ENCODE results near the gene GPATCH8. TPM values are rescaled to one million over a fixed set of nuclear protein-coding genes. Genes with fewer than 3 reads are reported as not detected.
A peak's percentile ranks its signal among the peaks of the same experiment; 100 is the strongest.

Gene GPATCH8
- total and polyA plus RNA-seq, 9 of the 15 experiments (the other 6 are each of a cell fraction or from before 2014, with no cell fraction given), result 10.6 to 29.6 (median 13.2) TPM

- TF ChIP-seq CBX1 (IDR thresholded peaks at IDR 0.05; ENCODE audit: low read depth) (no peak), SUPT5H (IDR thresholded peaks at IDR 0.05) (0 out of 2 replicates have a peak, but pooled peaks have one; percentile 21), ZKSCAN3 (CRISPR knock-in tag; IDR thresholded peaks at IDR 0.05) (no peak), NCOA4 (IDR thresholded peaks at IDR 0.05; ENCODE audit: partially characterized antibody) (no peak), HNRNPLL (IDR thresholded peaks at IDR 0.05; ENCODE audit: low read depth, low read length, poor library complexity, severe bottlenecking) (no peak), THRAP3 (IDR thresholded peaks at IDR 0.05; ENCODE audit: borderline replicate concordance) (no peak), FOXM1 (IDR thresholded peaks at IDR 0.05; ENCODE audit: low read depth) (peak; percentile 39; the same call in 1 of the 2 replicates), FOXM1 (CRISPR knock-in tag; IDR thresholded peaks at IDR 0.05; ENCODE audit: low read depth) (no peak), KDM5B (IDR thresholded peaks at IDR 0.05; ENCODE audit: insufficient replicate concordance, low read depth, low read length) (no peak), POLR2G (IDR thresholded peaks at IDR 0.05; ENCODE audit: low read depth, low read length) (no peak), ZSCAN32 (CRISPR knock-in tag; IDR thresholded peaks at IDR 0.05) (no peak), CXXC5 (CRISPR knock-in tag; IDR thresholded peaks at IDR 0.05) (peak; percentile 22; the same call in 1 of the 2 replicates), EWSR1 (IDR thresholded peaks at IDR 0.05; ENCODE audit: borderline replicate concordance, low read depth, partially characterized antibody) (no peak), SMARCA4 (IDR thresholded peaks at IDR 0.05) (peak; percentile 81), SAFB (IDR thresholded peaks at IDR 0.05; ENCODE audit: borderline replicate concordance, low read depth, low read length) (no peak), HDAC6 (IDR thresholded peaks at IDR 0.05; ENCODE audit: low read depth, low read length) (no peak), ILF3 (IDR thresholded peaks at IDR 0.05; ENCODE audit: borderline replicate concordance) (no peak), GATAD2A (IDR thresholded peaks at IDR 0.05) (peak; percentile 49; the same call in 1 of the 2 replicates), RNF219 (CRISPR knock-in tag; IDR thresholded peaks at IDR 0.05) (no peak), ZNF699 (CRISPR knock-in tag; IDR thresholded peaks at IDR 0.05; ENCODE audit: insufficient replicate concordance) (no peak), SMAD2 (IDR thresholded peaks at IDR 0.05; ENCODE audit: low read depth, low read length) (no peak), LARP7 (IDR thresholded peaks at IDR 0.05) (no peak), TEAD2 (tag; IDR thresholded peaks at IDR 0.05) (no peak), MTA2 (IDR thresholded peaks at IDR 0.05; ENCODE audit: low read depth) (peak; percentile 59), TEAD1 (CRISPR knock-in tag; IDR thresholded peaks at IDR 0.05) (0 out of 4 replicates have a peak, but pooled peaks of 1 of the 2 experiments have one; percentile 56), ARID1B (IDR thresholded peaks at IDR 0.05) (peak; percentile 90), MXI1 (IDR thresholded peaks at IDR 0.05; ENCODE audit: low read depth, low read length) (no peak), HNRNPL (IDR thresholded peaks at IDR 0.05; ENCODE audit: low read depth, low read length) (no peak), CHD2 (IDR thresholded peaks at IDR 0.05; ENCODE audit: low read depth, low read length) (peak; percentile 54), MAFF (IDR thresholded peaks at IDR 0.05; ENCODE audit: low read length) (0 out of 2 replicates have a peak, but pooled peaks have one; percentile 3), ELK3 (CRISPR knock-in tag; IDR thresholded peaks at IDR 0.05) (no peak)
Observed at GRCh38 chr17:44389723-44390202, 113.4 kb downstream of the GPATCH8 start (continued).

Data from K562 (cell line).